Measurements from ENCODE around the gene CCDC7.

Gene CCDC7

DNA sequence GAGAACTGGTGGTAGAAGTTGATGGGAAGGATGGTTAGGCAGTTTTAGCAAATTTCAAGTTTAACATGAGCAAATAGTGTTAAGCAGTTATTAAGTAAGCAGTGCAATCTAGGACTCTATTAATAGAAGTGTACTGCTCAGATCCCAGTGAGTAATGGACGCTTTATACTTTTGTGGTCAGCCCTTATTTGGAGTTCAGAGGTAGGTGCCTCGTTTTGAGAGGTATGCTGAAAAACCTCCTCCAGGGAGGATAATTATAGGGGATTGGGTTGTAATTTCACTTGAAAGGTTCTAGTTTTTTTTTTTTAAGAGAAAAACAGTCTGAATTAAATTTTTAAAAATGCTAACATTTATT is 33.5 kb upstream of the CCDC7 start:
- no peak for DNase-seq (ENCODE audit: insufficient read length, low spot score)
- FAIRE-seq, result no peak
- TF ChIP-seq POLR2AphosphoS5 (IDR thresholded peaks at IDR 0.05; ENCODE audit: low read depth, low read length), result no peak
- TF ChIP-seq PAX5 (IDR thresholded peaks at IDR 0.05; ENCODE audit: insufficient read depth, low read length, severe bottlenecking), result no peak
- TF ChIP-seq TAF1 (IDR thresholded peaks at IDR 0.05; ENCODE audit: low read depth, low read length), result no peak
- TF ChIP-seq POU2F2 (IDR thresholded peaks at IDR 0.05; ENCODE audit: low read depth, low read length), result no peak
- no peak for TF ChIP-seq SPI1 (IDR thresholded peaks at IDR 0.05; ENCODE audit: low read depth, low read length)
- TF ChIP-seq POLR2A (IDR thresholded peaks at IDR 0.05; ENCODE audit: low read depth, low read length), result no peak

DNA sequence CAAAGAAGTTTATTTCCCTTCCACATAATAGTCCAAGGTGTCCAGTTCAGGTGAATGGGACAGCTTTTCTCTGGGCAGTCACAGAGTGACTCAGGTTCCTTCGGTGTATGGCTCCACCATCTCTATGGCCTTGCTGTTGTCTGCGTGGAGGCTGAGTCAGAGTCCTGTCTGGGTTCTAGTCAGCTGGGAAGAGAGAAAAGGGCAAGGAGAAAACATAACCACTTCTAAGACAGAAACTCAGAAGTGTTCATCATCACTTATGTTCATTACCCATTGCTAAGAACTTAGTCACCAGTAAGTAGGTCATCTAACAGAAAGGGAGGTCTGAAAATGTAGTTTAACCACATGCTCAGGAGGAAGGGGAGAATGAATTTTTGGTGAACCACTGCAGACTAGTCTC is 32.4 kb upstream of the CCDC7 start:
- no peak for DNase-seq (ENCODE audit: insufficient read length, low spot score)
- TF ChIP-seq SPI1 (IDR thresholded peaks at IDR 0.05; ENCODE audit: low read depth, low read length), result no peak
- TF ChIP-seq TAF1 (IDR thresholded peaks at IDR 0.05; ENCODE audit: low read depth, low read length), result no peak
- no peak for TF ChIP-seq PAX5 (IDR thresholded peaks at IDR 0.05; ENCODE audit: insufficient read depth, low read length, severe bottlenecking)
- no peak for TF ChIP-seq POLR2A (IDR thresholded peaks at IDR 0.05; ENCODE audit: low read depth, low read length)
- TF ChIP-seq POU2F2 (IDR thresholded peaks at IDR 0.05; ENCODE audit: low read depth, low read length), result no peak
- TF ChIP-seq POLR2AphosphoS5 (IDR thresholded peaks at IDR 0.05; ENCODE audit: low read depth, low read length), result no peak
- no peak for FAIRE-seq

DNA sequence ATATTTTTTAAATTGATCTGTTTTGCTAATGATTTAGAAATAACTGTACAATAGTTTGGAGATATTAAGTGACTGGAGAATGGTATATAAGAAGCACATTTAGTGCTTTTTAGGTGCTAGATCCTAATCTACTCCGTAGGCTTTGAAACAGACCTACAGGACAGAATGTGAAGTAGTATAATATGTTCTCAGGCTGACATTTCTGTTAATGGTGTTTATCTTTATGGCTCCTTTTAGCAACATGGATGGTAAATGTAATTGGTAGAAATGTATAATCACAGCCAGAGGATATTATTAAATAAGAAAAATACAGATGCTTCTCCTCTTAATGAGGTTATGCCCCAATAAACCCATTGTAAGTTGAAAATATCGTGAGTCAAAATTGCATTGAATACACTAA is 30.6 kb upstream of the CCDC7 start:
- TF ChIP-seq TAF1 (IDR thresholded peaks at IDR 0.05; ENCODE audit: low read depth, low read length) (no peak), POU2F2 (IDR thresholded peaks at IDR 0.05; ENCODE audit: low read depth, low read length) (no peak), POLR2A (IDR thresholded peaks at IDR 0.05; ENCODE audit: low read depth, low read length) (no peak), POLR2AphosphoS5 (IDR thresholded peaks at IDR 0.05; ENCODE audit: low read depth, low read length) (no peak), PAX5 (IDR thresholded peaks at IDR 0.05; ENCODE audit: insufficient read depth, low read length, severe bottlenecking) (no peak), SPI1 (IDR thresholded peaks at IDR 0.05; ENCODE audit: low read depth, low read length) (no peak)
- DNase-seq (ENCODE audit: insufficient read length, low spot score), result no peak
- no peak for FAIRE-seq

DNA sequence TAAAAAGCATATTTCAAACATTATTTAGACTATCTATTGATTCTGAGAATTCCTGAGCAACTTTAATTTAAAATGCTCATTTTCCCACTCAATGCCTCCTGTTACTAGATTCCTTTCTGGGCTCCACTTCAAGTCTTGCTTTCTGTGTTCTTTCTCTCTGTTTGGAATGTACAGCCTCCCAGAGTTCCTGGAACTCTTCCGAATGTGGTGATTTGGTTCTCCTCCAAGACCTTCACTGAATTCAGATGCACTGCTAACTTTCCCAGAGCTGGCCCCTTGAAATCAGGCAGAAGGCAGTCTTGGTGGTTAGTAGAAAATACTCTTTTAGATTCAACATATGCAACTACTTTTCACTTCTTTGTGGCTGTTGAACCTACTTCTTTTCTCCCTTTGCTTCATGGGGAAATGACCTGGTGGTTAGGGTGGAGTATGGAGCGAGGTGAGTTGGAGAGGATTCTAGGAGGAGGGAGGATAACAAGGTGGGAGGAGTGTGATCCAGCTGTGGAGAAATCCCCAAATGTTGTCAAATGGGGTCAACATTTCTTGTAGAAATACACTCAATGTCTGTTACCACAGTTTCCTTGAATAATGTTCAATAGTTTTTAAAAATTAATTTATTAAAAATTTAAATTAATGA is 27.9 kb upstream of the CCDC7 start:
- DNase-seq (ENCODE audit: insufficient read length, low spot score) (no peak), FAIRE-seq (no peak)
- no peak for TF ChIP-seq PAX5 (IDR thresholded peaks at IDR 0.05; ENCODE audit: insufficient read depth, low read length, severe bottlenecking)
- TF ChIP-seq SPI1 (IDR thresholded peaks at IDR 0.05; ENCODE audit: low read depth, low read length), result no peak
- no peak for TF ChIP-seq TAF1 (IDR thresholded peaks at IDR 0.05; ENCODE audit: low read depth, low read length)

DNA sequence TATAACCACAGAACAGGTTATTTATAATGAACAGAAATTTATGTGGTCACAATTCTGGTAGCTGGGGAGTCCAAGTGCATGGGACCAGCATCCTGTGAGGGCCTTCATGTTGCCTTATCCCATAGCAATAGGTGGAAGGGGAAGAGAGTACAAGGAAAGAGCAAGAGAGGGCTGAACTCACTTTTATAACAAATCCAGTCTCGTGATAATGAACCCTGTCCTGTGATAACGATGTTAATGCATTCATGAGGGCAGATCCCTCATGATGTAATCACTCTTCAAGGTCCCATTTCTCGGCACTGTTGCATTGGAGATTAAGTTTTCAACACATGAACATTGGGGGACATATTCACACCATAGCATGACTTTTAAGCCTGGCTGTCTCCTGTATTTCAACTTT is 27.4 kb upstream of the CCDC7 start:
- TF ChIP-seq POU2F2 (IDR thresholded peaks at IDR 0.05; ENCODE audit: low read depth, low read length) (no peak), POLR2A (IDR thresholded peaks at IDR 0.05; ENCODE audit: low read depth, low read length) (no peak), PAX5 (IDR thresholded peaks at IDR 0.05; ENCODE audit: insufficient read depth, low read length, severe bottlenecking) (no peak), POLR2AphosphoS5 (IDR thresholded peaks at IDR 0.05; ENCODE audit: low read depth, low read length) (no peak), TAF1 (IDR thresholded peaks at IDR 0.05; ENCODE audit: low read depth, low read length) (no peak), SPI1 (IDR thresholded peaks at IDR 0.05; ENCODE audit: low read depth, low read length) (no peak)
- no peak for DNase-seq (ENCODE audit: insufficient read length, low spot score)
- FAIRE-seq, result no peak

DNA sequence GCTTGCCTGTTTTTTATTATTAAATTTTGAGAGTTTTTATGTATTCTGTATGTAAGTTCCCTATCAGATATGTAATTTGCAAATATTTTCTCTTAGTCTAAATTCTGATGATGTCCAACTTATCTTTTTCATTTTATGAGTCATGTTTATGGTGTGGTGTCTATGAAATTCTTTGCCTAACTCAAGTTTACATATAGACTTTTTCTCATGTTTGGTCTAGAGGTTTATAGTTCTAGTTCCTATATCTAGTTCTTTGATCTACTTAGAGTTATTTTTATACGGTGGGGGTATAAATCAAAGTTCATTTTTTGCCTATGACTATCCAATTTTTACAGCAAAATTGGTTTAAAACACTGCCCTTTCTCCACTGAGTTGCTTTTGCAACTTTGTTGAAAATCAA is 26.3 kb upstream of the CCDC7 start:
- FAIRE-seq (no peak), DNase-seq (ENCODE audit: insufficient read length, low spot score) (no peak)
- TF ChIP-seq POU2F2 (IDR thresholded peaks at IDR 0.05; ENCODE audit: low read depth, low read length) (no peak), POLR2AphosphoS5 (IDR thresholded peaks at IDR 0.05; ENCODE audit: low read depth, low read length) (no peak), TAF1 (IDR thresholded peaks at IDR 0.05; ENCODE audit: low read depth, low read length) (no peak), SPI1 (IDR thresholded peaks at IDR 0.05; ENCODE audit: low read depth, low read length) (no peak)

DNA sequence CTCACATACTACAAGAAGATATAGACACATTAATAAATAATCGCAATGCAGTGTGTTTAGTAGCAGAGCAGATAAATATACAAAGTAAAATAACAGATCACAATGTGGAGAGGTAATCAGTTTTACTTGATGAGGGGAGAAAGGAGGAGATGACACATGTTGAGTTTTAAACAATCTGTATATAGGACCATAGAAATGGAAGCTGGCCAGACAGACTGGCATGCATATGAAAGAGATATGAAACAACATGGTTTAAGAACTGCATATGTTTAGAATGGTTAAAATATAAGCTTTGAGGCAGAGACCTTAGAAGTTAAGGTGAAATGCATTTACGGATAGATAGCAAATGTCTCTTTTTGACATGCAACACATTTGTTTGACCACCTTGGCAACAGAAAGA is 19.8 kb upstream of the CCDC7 start:
- no peak for TF ChIP-seq TAF1 (IDR thresholded peaks at IDR 0.05; ENCODE audit: low read depth, low read length)
- TF ChIP-seq PAX5 (IDR thresholded peaks at IDR 0.05; ENCODE audit: insufficient read depth, low read length, severe bottlenecking), result no peak
- no peak for TF ChIP-seq POU2F2 (IDR thresholded peaks at IDR 0.05; ENCODE audit: low read depth, low read length)
- no peak for TF ChIP-seq POLR2AphosphoS5 (IDR thresholded peaks at IDR 0.05; ENCODE audit: low read depth, low read length)
- TF ChIP-seq POLR2A (IDR thresholded peaks at IDR 0.05; ENCODE audit: low read depth, low read length), result no peak
- no peak for TF ChIP-seq SPI1 (IDR thresholded peaks at IDR 0.05; ENCODE audit: low read depth, low read length)
- FAIRE-seq, result no peak
- DNase-seq (ENCODE audit: insufficient read length, low spot score), result no peak

DNA sequence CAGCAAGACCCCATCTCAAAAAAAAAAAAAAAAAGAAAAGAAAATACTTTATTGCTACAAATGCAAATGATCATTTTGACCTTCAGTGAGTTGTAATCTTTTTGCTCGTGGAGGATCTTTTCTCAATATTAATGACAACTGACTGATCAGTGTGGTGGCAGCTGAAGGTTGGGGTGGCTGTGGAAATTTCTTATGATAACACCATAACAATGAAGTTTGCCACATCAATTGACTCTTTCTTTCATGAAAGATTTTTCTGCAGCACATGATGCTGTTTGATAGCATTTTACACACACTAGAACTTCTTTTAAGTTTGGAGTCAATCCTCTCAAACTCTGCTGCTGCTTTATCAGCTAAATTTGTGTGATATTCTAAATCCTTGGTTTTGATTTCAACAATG is 12.4 kb upstream of the CCDC7 start:
- TF ChIP-seq PAX5 (IDR thresholded peaks at IDR 0.05; ENCODE audit: insufficient read depth, low read length, severe bottlenecking) (no peak), SPI1 (IDR thresholded peaks at IDR 0.05; ENCODE audit: low read depth, low read length) (no peak), POLR2AphosphoS5 (IDR thresholded peaks at IDR 0.05; ENCODE audit: low read depth, low read length) (no peak), TAF1 (IDR thresholded peaks at IDR 0.05; ENCODE audit: low read depth, low read length) (no peak), POLR2A (IDR thresholded peaks at IDR 0.05; ENCODE audit: low read depth, low read length) (no peak), POU2F2 (IDR thresholded peaks at IDR 0.05; ENCODE audit: low read depth, low read length) (no peak)
- no peak for FAIRE-seq
- DNase-seq (ENCODE audit: insufficient read length, low spot score), result no peak

DNA sequence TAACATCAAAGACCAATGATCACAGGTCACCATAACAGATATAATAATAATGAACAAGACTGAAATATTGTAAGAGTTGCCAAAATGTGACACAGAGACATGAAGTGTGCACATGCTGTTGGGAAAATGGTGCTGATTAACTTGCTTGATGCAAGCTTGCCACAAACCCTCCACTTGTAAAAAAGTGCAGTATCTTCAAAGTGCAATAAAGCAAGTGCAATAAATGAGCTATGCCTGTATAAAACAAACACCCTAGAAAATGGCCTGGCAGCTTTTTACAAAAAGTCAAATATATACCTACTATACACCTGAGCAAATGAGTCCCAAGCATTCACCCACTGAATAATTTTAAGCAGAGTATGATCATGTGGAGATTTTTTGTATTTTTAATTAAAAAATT is 9.7 kb upstream of the CCDC7 start:
- FAIRE-seq (no peak), DNase-seq (ENCODE audit: insufficient read length, low spot score) (no peak)
- no peak for TF ChIP-seq POLR2AphosphoS5 (IDR thresholded peaks at IDR 0.05; ENCODE audit: low read depth, low read length)
- no peak for TF ChIP-seq TAF1 (IDR thresholded peaks at IDR 0.05; ENCODE audit: low read depth, low read length)

DNA sequence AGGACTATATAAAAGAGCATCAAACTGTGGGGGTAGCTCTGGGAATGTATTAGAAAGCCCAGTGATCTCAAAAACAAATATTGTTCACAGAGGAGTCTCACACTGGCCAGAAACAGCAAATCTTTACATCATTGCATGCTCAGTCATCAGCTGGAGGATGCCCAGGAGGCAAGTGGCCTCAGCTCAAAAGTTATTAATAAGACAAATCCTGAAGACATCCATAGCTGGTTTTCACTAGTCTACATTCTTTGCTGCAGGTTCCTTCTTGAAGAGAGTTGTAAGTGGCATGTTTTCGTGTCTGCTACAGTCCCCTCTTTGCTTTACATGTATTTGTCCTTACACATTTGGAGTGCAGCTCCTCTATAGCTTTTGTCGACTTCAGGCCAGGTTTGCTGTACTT is 8.6 kb upstream of the CCDC7 start:
- FAIRE-seq, result no peak
- DNase-seq (ENCODE audit: insufficient read length, low spot score), result no peak
- TF ChIP-seq SPI1 (IDR thresholded peaks at IDR 0.05; ENCODE audit: low read depth, low read length) (no peak), PAX5 (IDR thresholded peaks at IDR 0.05; ENCODE audit: insufficient read depth, low read length, severe bottlenecking) (no peak), POU2F2 (IDR thresholded peaks at IDR 0.05; ENCODE audit: low read depth, low read length) (no peak), POLR2AphosphoS5 (IDR thresholded peaks at IDR 0.05; ENCODE audit: low read depth, low read length) (no peak), POLR2A (IDR thresholded peaks at IDR 0.05; ENCODE audit: low read depth, low read length) (no peak), TAF1 (IDR thresholded peaks at IDR 0.05; ENCODE audit: low read depth, low read length) (no peak)

Data from GM12891 (cell line).